ENCODE measurements around the gene ZBTB9. TPM values are rescaled to one million over a fixed set of nuclear protein-coding genes. Genes with fewer than 3 reads are reported as not detected.

ZBTB9 gene
- total and polyA plus RNA-seq, 10 donors: 3.6 to 8.4 (median 5.5) TPM

DNA sequence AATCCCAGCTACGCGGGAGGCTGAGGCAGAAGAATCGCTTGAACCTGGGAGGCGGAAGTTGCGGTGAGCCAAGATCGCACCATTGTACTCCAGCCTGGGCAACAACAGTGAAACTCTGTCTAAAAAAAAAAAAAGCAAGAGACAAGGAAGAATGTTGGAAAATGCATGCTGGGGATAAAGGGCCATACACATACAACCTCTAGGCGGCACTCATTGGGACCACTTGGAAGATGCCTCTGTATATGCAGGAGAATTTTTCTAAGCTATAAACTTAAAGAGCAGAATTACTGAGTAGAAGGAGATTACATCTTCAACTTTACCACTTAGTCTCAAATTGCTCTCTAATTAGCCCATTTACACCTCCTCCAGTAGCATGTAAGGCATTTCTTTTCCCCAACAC is 42.8 kb downstream of the ZBTB9 start:
- no peak for DNase-seq
- H3K27me3 ChIP-seq (replicated peaks in 1 of 7): peaks cover 0 to 7% (median 0%) of the 10 kb centered on the region in 7 donors
- H3K4me3 ChIP-seq: no peak overlapping the region
- no peaks in the 10 kb centered on the region for H3K4me1 ChIP-seq
- no peak overlapping the region for H3K27ac ChIP-seq
- no peak for TF ChIP-seq POLR2A (IDR thresholded peaks at IDR 0.05)
- no peaks in the 10 kb centered on the region for H3K36me3 ChIP-seq
- intact Hi-C loops (cut with DNase I; ENCODE audit: low total_unique reads): no loop called here
- H3K9me3 ChIP-seq: no peaks in the 10 kb centered on the region
- WGBS, 5 donors: 90 to 100% (median 98%) methylated on average over 7 of the region's 7 CpGs

DNA sequence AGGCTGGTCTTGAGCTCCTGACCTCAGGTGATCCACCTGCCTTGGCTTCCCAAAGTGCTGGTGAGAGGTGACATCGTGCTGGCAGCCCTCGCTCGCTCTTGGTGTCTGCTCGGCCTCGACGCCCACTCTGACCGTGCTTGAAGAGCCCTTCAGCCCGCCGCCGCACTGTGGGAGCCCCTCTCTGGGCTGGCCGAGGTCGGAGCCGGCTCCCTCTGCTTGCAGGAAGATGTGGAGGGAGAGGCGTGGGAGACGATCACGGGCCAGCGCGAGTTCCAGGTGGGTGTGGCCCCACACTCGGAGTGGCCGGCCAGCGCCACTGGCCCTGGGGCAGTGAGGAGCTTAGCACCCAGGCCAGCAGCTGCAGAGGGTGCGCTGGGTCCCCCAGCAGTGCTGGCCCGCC is 48.1 kb downstream of the ZBTB9 start:
- Histone ChIP-seq H3K27me3 (replicated peaks in 1 of 7) (peaks cover 0 to 7% (median 0%) of the 10 kb centered on the region in 7 donors), H3K9me3 (no peaks in the 10 kb centered on the region), H3K4me1 (no peaks in the 10 kb centered on the region), H3K27ac (no peak overlapping the region), H3K4me3 (no peak overlapping the region), H3K36me3 (no peaks in the 10 kb centered on the region)
- no peak for DNase-seq
- WGBS, 5 donors: 85 to 92% (median 91%) methylated on average over 4 to 23 of the region's 23 CpGs
- TF ChIP-seq, protein P1, sequence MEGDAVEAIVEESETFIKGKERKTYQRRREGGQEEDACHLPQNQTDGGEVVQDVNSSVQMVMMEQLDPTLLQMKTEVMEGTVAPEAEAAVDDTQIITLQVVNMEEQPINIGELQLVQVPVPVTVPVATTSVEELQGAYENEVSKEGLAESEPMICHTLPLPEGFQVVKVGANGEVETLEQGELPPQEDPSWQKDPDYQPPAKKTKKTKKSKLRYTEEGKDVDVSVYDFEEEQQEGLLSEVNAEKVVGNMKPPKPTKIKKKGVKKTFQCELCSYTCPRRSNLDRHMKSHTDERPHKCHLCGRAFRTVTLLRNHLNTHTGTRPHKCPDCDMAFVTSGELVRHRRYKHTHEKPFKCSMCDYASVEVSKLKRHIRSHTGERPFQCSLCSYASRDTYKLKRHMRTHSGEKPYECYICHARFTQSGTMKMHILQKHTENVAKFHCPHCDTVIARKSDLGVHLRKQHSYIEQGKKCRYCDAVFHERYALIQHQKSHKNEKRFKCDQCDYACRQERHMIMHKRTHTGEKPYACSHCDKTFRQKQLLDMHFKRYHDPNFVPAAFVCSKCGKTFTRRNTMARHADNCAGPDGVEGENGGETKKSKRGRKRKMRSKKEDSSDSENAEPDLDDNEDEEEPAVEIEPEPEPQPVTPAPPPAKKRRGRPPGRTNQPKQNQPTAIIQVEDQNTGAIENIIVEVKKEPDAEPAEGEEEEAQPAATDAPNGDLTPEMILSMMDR (IDR thresholded peaks at IDR 0.05 in 8 of 11, conservative IDR thresholded peaks at IDR 0.05 in 3 of 11): no peak
- TF ChIP-seq POLR2A (IDR thresholded peaks at IDR 0.05): no peak
- TF ChIP-seq POLR2AphosphoS5 (IDR thresholded peaks at IDR 0.05): no peak
- intact Hi-C loops (cut with DNase I; ENCODE audit: low total_unique reads): no loop called here

DNA sequence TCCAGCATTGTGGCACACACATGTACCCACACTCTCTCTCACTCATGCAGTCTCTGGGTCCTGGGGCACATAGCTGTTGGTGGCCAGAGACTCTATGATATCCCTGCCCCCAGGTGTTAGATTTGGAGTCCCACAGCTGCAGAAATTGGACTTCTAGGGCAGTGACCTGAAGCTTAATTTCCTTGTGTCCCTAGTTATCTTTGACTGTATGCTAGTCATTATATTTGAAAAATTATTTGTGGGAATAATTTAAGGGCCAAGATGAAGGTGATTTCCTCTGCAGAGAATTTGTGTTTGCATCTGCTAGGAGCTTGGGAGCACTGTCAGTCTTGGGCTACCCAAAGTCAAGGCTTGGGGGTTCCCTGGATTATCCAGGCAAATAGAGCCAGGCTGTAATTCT is 50.1 kb downstream of the ZBTB9 start:
- Histone ChIP-seq H3K9me3 (no peaks in the 10 kb centered on the region), H3K4me1 (peaks cover 0 to 14% (median 11%) of the 10 kb centered on the region in 6 donors), H3K27ac (no peak overlapping the region), H3K4me3 (no peak overlapping the region), H3K27me3 (replicated peaks in 1 of 7) (peaks cover 0 to 5% (median 0%) of the 10 kb centered on the region in 7 donors), H3K36me3 (no peaks in the 10 kb centered on the region)
- TF ChIP-seq, protein P1 (IDR thresholded peaks at IDR 0.05 in 8 of 11, conservative IDR thresholded peaks at IDR 0.05 in 3 of 11): no peak
- no peak for TF ChIP-seq POLR2A (IDR thresholded peaks at IDR 0.05)
- no peak for DNase-seq
- intact Hi-C loops (cut with DNase I; ENCODE audit: low total_unique reads): no loop called here

DNA sequence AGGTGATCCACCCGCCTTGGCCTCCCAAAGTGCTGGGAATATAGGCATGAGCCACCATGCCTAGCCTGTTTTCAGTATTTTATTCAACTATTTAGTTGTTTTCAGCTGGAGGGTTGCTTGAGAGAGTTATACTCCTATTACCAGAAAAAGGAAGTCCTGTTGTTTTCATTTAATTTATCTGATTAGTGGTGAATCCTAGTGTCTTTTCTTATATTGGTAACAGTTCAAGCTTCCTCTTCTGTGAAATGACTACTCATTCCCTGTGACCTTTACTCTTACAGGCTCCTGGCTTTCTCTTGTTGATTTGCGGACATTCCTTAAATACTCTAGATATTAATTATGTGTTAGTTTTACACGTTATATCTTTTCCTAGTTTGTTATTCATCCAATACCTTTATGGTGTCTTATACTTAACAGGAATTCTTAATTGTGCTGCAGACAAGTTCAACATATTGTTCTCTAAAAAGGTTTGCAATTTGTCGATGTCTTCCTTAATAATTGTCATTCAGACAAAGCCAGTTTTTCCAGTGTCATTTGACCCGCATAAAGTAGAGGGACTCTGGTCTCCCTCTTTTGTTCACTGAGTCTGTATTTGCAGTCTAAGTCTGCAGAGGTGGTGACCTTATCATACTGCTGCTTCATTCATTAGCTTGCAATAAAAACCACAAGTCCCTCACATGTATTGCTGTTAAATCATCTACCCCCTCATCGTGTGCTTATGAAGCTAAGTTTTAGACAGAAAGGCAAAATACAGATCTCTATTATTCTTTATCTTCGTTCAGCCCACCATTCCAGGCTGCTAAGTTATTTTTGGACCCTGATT is 51.4 kb downstream of the ZBTB9 start:
- DNase-seq: no peak
- no peaks in the 10 kb centered on the region for H3K9me3 ChIP-seq

More for the DNA sequence above, 51.4 kb downstream of the ZBTB9 start:
- no peak overlapping the region for H3K27ac ChIP-seq
- TF ChIP-seq, protein P1 (IDR thresholded peaks at IDR 0.05 in 8 of 11, conservative IDR thresholded peaks at IDR 0.05 in 3 of 11): no peak
- TF ChIP-seq POLR2AphosphoS5 (IDR thresholded peaks at IDR 0.05) (no peak), POLR2A (IDR thresholded peaks at IDR 0.05) (no peak)
- intact Hi-C loops (cut with DNase I; ENCODE audit: low total_unique reads): no loop called here
- H3K4me3 ChIP-seq: no peak overlapping the region
- peaks cover 0 to 7% (median 0%) of the 10 kb centered on the region in 7 donors for H3K27me3 ChIP-seq (replicated peaks in 1 of 7)
- peaks cover 0 to 18% (median 12%) of the 10 kb centered on the region in 6 donors for H3K4me1 ChIP-seq
- 75 to 82% (median 78%) methylated on average over 7 of the region's 7 CpGs for WGBS, 5 donors
- H3K36me3 ChIP-seq: no peaks in the 10 kb centered on the region

Small RNA genes lying within 50 kb of the gene (microRNA-seq; reads per million reads assigned to microRNA genes)
- 0 reads per million in 3 donors for gene MIR5004

Small RNA genes lying within 50 kb of the gene (small RNA-seq; reads per million reads assigned to genes)
- 0 reads per million in 4 donors for gene ZBTB9

Other genes starting within 250 kb of the ZBTB9 start
- 10 to 100 TPM in 5 of 7 donors, 1 to 10 TPM in 2; 8.7 to 20.1 (median 14.9) TPM for gene HSD17B8, start 249.9 kb upstream of the ZBTB9 start, total RNA-seq
- 10 to 100 TPM; 15.8 to 24.1 (median 16.5) TPM for gene HSD17B8, start 249.9 kb upstream of the ZBTB9 start, polyA plus RNA-seq
- 10 to 100 TPM; 13.4 to 37.8 (median 29.6) TPM for gene RING1, start 246.1 kb upstream of the ZBTB9 start, total RNA-seq
- gene RING1, start 246.1 kb upstream of the ZBTB9 start, polyA plus RNA-seq: 10 to 100 TPM; 29.2 to 42.3 (median 32.5) TPM
- 10 to 100 TPM; 51.0 to 87.7 (median 59.1) TPM for gene VPS52, start 182.7 kb upstream of the ZBTB9 start, total RNA-seq
- 10 to 100 TPM; 31.7 to 51.0 (median 48.5) TPM for gene VPS52, start 182.7 kb upstream of the ZBTB9 start, polyA plus RNA-seq
- 1,000 to 10,000 TPM; 1,471 to 2,906 (median 2,449) TPM for gene RPS18, start 182.5 kb upstream of the ZBTB9 start, total RNA-seq
- gene RPS18, start 182.5 kb upstream of the ZBTB9 start, polyA plus RNA-seq: over 10,000 TPM in 2 of 3 donors, 1,000 to 10,000 TPM in 1; 8,573 to 17,605 (median 14,270) TPM
- gene B3GALT4, start 177.5 kb upstream of the ZBTB9 start, total RNA-seq: 10 to 100 TPM; 17.6 to 31.6 (median 27.1) TPM
- 10 to 100 TPM; 11.5 to 17.7 (median 13.5) TPM for gene B3GALT4, start 177.5 kb upstream of the ZBTB9 start, polyA plus RNA-seq
- gene WDR46, start 165.3 kb upstream of the ZBTB9 start, total RNA-seq: 10 to 100 TPM; 30.5 to 53.1 (median 43.6) TPM
- gene WDR46, start 165.3 kb upstream of the ZBTB9 start, polyA plus RNA-seq: 100 to 1,000 TPM in 1 of 3 donors, 10 to 100 TPM in 2; 52.6 to 101 (median 96.1) TPM
- 10 to 100 TPM; 11.3 to 35.7 (median 26.5) TPM for gene PFDN6, start 165.0 kb upstream of the ZBTB9 start, total RNA-seq
- gene PFDN6, start 165.0 kb upstream of the ZBTB9 start, polyA plus RNA-seq: 100 to 1,000 TPM; 150 to 169 (median 158) TPM
- gene RGL2, start 155.6 kb upstream of the ZBTB9 start, total RNA-seq: 100 to 1,000 TPM; 123 to 212 (median 146) TPM
- 100 to 1,000 TPM in 2 of 3 donors, 10 to 100 TPM in 1; 73.3 to 180 (median 133) TPM for gene RGL2, start 155.6 kb upstream of the ZBTB9 start, polyA plus RNA-seq
- 100 to 1,000 TPM; 238 to 292 (median 285) TPM for gene TAPBP, start 140.5 kb upstream of the ZBTB9 start, total RNA-seq
- 100 to 1,000 TPM in 1 of 3 donors, 10 to 100 TPM in 2; 42.6 to 101 (median 81.6) TPM for gene TAPBP, start 140.5 kb upstream of the ZBTB9 start, polyA plus RNA-seq
- 10 to 100 TPM; 16.1 to 27.2 (median 20.1) TPM for gene ZBTB22, start 136.8 kb upstream of the ZBTB9 start, total RNA-seq
- 10 to 100 TPM; 10.8 to 19.8 (median 15.4) TPM for gene ZBTB22, start 136.8 kb upstream of the ZBTB9 start, polyA plus RNA-seq
- 10 to 100 TPM; 47.6 to 76.3 (median 67.9) TPM for gene DAXX, start 131.6 kb upstream of the ZBTB9 start, total RNA-seq
- 10 to 100 TPM; 47.8 to 59.3 (median 54.0) TPM for gene DAXX, start 131.6 kb upstream of the ZBTB9 start, polyA plus RNA-seq
- 1 to 10 TPM; 1.2 to 9.2 (median 6.6) TPM for gene KIFC1, start 62.8 kb upstream of the ZBTB9 start, total RNA-seq
- gene KIFC1, start 62.8 kb upstream of the ZBTB9 start, polyA plus RNA-seq: 10 to 100 TPM in 1 of 3 donors, 1 to 10 TPM in 2; 1.3 to 11.3 (median 3.7) TPM
- gene PHF1, start 43.6 kb upstream of the ZBTB9 start, total RNA-seq: 100 to 1,000 TPM in 3 of 7 donors, 10 to 100 TPM in 4; 83.0 to 133 (median 93.6) TPM
- 100 to 1,000 TPM in 2 of 3 donors, 10 to 100 TPM in 1; 89.3 to 181 (median 171) TPM for gene PHF1, start 43.6 kb upstream of the ZBTB9 start, polyA plus RNA-seq
- 100 to 1,000 TPM; 113 to 149 (median 130) TPM for gene CUTA, start 36.5 kb upstream of the ZBTB9 start, total RNA-seq
- gene CUTA, start 36.5 kb upstream of the ZBTB9 start, polyA plus RNA-seq: 100 to 1,000 TPM; 198 to 225 (median 206) TPM
- 10 to 100 TPM; 20.1 to 30.8 (median 25.9) TPM for gene SYNGAP1, start 34.5 kb upstream of the ZBTB9 start, total RNA-seq
- gene SYNGAP1, start 34.5 kb upstream of the ZBTB9 start, polyA plus RNA-seq: 10 to 100 TPM in 1 of 3 donors, 1 to 10 TPM in 2; 3.6 to 14.7 (median 4.6) TPM
- gene BAK1, start 125.7 kb downstream of the ZBTB9 start, total RNA-seq: 10 to 100 TPM; 22.6 to 34.4 (median 28.3) TPM
- 10 to 100 TPM; 14.9 to 32.2 (median 20.6) TPM for gene BAK1, start 125.7 kb downstream of the ZBTB9 start, polyA plus RNA-seq
- 10 to 100 TPM; 42.1 to 95.6 (median 68.1) TPM for gene ITPR3, start 166.7 kb downstream of the ZBTB9 start, total RNA-seq
- gene ITPR3, start 166.7 kb downstream of the ZBTB9 start, polyA plus RNA-seq: 10 to 100 TPM in 2 of 3 donors, 1 to 10 TPM in 1; 9.9 to 37.9 (median 20.0) TPM